Stimulated activated CD8-positive, alpha-beta memory T cell treated with anti-CD3 and anti-CD28 coated beads, Interleukin-7, amount 100 ng/mL, for 24 hours (primary cell): Measurements from ENCODE around the gene USP14.

Experiments
- DNase-seq: peaks from one replicate; pipeline ENCODE4 v3.0.0-alpha.2; 2020; ENCODE audit warnings: low read depth

USP14 gene

DNA sequence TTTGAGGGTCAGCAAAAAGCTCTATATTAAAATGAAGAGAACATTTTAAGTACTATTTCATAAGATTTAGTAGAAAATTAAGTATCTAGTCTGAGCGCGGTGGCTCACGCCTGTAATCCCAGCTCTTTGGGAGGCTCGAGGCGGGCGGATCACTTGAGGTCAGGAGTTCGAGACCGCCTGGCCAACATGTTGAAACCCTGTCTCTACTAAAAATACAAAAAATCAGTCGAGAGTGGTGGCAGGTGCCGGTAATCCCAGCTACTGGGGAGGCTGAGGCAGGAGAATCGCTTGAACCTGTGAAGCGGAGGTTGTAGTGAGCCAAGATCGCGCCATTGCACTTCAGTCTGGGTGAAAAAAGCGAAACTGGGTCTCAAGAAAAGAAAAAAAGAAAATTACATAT is 1.6 kb downstream of the USP14 start:
- no peak for DNase-seq

DNA sequence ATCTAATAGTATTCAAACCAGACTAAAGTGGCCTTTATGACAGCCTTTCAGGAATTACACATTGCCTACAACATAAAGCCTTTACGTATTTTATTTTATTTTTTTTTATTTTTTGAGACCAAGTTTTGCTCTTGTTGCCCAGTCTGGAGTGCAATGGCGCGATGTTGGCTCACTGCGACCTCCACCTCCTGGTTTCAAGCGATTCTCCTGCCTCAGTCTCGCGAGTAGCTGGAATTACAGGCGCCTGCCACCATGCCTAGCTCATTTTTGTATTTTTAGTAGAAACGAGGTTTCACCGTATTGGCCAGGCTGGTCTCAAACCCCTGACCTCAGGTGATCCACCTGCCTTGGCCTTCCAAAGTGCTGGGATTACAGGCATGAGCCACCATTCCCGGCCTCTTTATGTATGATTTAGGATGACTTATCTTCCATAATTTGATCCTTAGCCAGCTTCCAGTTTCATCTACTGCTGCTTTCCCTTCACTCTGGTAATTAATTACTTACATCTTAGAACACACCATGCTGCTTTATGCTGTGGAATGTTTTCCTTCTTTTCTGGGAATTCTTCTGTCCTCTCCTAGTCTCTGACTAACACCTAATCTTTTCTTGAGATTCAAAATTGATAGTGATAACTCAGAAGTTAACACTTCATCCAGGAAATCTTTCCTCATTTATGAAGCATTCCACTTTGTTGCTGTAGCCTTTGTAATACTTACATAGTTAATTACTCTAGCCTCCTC is 2.6 kb downstream of the USP14 start:
- DNase-seq, result no peak

DNA sequence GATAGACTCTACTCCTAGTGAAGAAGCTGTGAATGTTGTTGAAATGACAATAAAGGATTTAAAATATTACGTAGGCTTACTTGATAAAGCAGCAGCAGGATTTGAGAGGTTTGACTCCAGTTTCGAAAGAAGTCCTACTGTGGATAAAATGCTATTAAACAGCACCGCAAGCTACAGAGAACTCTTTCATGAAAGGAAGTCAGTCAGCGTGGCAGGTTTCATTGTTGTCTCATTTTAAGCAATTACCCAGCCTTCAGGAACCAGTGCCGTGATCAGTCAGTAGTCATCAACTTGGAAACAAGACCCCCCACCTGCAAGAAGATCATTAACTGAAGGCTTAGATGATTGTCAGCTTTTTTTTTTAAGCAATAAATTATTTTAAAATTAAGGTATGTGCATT is 14.0 kb downstream of the USP14 start:
- no peak for DNase-seq

DNA sequence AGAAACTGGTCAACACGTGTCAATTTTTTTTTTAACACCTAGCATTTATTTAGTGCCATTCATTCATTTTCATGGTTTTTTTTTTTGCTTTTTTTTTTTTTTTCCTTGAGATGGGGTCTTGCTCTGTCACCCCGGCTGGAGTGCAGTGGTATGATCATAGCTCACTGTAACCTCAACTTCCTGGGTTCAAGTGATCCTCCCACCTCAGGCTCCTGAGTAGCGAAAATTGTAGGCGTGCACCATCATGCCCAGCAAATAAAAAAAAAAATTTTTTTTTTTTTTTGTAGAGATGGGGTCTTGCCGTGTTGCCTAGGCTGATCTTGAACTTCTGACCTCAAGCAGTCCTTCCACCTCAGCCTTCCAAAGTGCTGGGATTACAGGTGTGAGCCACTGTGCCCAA is 21.1 kb downstream of the USP14 start:
- DNase-seq, result no peak

DNA sequence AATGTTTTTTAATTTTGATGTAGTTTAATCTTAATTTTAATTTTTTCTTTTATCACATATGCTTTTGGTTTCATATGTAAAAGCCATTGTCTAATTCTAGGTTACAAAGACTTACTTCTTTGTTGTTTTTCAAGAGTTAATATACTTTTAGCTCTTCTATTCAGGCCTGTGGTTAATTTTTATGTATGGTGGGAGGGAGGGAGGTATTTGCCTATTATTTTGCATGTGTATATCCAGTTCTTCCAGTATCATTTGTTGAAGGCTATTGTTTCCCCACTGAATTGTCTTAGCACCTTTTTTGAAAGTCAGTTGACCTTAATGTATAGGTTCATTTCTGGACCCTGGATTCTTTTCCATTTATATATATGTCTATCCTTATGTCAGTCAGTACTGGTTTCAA is 23.4 kb downstream of the USP14 start:
- no peak for DNase-seq

DNA sequence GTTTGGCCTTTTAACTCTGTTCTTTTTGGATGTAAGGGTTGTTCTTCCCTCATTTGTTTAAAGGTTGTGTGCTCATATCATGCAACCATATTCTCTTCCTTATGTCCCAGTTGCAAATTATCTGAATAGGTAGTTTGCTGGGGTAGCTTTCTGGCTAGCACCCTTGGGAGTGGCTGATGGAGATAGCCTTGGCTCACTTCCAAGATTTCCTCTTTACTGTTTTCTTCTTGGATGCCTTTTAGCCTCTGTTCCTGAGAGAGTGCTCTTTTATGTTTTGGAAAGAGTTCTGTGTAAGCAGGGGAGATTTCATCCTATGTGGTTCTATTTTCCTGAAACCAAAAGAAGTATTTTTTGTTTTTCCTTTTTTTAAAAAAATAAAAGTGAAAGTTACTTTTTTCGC is 25.4 kb downstream of the USP14 start:
- DNase-seq, result no peak

DNA sequence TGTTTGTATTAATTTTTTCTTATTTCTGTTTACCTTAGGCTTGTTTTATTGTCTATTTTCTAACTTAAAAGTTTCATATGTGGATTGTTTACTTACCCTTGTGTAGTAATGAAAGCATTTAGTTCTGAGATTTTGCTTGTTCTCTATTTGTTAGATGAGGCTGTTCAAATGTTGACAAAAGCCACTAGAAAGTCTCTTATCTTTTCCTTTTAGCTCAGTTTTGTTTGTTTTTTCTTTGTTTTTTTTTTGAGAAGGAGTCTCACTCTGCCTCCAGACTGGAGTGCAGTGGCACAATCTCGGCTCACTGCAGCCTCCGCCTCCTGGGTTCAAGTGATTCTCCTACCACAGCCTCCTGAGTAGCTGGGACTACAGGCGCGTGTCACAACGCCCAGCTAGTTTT is 30.9 kb downstream of the USP14 start:
- no peak for DNase-seq

DNA sequence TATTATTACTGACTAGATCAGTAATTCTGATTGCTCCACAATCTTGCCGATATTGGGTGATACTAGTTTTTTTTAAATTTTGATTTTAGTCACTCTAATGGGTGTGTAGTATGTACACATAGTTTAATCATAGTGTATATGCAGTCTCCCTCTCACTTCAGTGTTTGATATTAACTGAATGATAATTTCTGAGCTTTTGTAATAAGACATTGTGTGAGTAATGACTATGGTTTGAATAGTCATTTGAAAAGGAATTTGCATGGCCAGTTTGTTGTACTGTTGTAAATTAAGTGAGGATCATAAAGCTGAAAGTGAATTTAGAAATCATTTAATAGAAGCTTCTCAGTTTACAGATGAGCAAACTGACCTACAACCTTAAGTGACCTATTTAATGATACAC is 33.4 kb downstream of the USP14 start:
- DNase-seq, result no peak

DNA sequence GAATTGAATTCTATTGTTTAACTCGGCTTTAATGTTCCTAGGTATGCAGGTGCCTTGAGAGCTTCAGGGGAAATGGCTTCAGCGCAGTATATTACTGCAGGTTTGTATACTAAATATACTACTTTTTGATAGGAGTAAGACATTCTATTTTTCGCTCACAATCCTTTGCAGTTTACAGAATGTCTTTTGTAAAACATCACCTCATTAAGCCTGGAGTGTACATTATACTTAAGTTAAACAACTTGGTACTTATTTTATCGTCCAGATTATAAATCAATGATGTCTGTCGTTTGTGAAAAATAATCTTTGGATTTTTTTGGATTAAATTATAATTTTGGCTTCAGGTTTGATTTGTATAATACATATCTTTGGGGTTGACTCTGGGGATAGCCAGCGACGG is 34.4 kb downstream of the USP14 start:
- no peak for DNase-seq

DNA sequence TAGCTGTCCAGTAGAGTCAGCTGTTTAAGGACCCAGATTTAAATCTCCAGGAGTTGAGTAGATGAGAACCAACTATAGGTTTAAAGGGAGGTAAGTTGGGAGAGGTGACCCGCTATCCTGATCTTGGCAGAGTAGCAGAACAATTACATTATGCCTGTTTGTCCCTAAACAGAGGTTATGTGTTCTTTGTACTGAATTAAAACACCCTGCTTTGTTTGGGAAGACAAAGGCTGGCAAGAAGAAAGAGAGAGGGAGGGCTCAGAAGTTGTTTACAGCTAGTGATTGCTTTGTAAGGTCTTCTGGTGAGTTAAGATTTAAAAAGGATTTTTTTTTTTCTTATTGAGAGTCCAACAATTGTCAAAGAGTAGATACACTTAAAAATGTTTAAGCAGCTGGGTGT is 37.3 kb downstream of the USP14 start:
- no peak for DNase-seq

DNA sequence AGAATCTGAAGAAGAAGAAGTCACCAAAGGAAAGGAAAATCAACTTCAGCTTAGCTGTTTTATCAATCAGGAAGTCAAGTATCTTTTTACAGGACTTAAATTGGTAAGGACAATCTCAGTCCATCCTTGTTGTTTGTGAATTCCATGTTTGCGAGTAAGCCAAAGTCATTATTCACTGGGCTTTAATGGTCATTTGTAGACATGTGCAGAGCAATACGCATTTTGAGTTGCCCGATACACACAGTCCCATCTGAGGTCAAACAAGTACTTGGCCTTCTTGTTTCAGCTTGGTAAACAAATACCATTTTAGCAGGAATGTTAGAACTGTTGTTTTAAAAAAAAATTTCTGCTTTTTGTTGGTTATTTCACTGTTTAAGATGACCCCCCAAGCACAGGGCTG is 40.9 kb downstream of the USP14 start:
- no peak for DNase-seq

DNA sequence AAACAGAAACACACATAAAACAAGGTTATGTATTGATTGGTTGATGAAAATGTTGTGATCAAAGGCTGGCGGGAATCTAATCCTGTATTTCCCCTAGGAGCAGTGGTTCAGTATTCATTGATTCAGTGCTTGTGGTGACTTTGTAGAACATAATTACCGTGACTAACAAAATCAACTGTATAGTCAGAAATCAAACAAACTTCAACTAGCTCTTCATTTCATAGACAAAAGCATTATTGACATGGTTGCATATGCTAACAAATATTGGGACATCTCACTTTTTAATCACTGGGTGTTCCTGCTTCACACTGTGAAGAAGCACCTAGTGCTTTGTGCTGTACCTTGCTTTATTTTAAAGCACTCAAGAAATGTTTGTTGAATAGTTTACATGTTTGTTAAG is 41.4 kb downstream of the USP14 start:
- DNase-seq, result no peak

DNA sequence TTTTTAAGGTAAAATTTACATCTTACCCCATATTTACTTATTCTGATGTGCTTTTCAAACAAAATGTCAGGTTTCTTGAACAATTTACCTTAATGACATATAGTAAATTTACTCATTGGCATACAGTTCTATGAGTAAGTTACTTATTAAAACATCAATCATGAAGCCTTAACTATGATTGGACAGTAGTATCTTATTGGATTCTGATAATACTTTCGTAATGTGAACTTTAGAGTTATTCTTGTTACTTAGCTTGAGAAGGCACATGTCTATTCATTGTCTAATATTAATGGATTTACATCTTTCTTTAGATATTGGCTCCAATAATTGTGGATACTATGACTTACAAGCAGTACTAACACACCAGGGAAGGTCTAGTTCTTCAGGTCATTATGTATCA is 51.7 kb downstream of the USP14 start:
- DNase-seq, result no peak

DNA sequence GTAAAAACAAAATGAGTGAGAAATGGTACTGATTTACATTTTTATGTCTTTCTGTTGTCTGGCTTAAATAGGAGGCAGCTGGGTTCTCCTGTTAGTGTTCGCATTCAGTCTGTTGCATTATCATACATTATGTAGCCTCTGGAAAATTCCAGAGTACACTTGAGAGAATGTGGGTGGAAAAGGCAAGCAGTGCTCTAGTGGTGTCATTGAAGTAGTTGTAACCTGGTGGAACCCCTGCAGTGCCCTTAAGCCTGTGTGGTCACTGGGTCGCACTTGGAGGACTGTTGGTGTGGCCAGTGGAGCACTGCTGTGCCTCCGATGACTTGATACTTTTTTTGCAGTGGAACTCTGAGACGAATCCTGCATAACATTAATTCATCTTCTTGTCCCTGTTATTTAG is 52.4 kb downstream of the USP14 start:
- DNase-seq, result no peak

DNA sequence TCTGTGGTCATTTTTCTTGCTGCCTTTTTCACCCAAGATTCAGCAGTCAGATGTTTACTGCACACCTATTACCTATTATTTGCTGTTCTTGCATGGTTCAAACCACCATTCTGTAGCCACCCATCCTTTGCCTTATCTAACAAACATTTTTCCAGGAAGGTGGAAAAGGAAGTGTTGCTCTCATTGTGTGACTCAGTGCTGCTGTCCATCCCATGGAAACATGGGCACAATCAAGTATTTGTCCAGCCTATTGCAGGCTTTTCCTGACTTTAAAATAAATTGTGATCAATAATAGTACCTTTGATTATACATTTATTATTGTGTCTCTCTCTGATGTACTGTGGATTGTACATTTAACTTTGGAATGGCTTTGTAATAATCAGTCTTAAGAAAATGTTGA is 53.2 kb downstream of the USP14 start:
- DNase-seq, result no peak

DNA sequence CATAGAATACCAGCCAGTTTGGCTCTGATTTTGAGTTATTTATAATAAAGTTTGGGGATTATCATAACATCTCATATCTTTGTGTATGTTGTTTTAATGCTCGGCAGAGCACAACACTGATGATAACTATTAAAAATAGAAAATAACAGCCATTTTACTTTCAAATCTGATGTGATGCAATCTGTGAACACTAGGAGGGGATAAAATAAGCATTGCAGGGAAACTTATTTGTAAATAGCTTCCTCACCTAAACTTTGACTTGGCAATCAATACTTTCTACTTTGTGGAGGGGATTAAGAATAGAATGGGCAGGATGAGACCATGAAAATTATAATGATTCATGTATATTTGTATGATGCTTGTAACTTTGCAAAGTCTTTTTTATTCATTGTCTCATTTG is 54.4 kb downstream of the USP14 start:
- DNase-seq, result no peak

DNA sequence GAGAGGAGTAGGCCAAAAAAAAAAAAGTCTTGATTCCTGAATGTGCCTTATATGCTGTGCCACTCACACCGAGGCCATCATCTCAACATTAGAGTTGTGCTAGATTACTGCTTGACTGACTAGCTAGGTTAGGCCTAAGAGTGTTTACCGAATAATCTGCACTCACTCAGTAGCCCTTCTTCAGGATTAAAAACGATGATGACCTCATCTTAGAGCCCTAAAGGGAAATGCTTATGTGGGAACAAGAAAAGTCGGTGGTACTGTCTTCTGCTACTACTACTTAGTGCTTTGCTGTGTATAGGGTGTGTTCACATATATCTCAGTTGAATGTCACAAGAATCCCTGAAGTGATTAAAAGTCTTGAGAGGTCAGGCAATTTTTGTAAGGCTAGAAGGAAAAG is 55.1 kb downstream of the USP14 start:
- no peak for DNase-seq

DNA sequence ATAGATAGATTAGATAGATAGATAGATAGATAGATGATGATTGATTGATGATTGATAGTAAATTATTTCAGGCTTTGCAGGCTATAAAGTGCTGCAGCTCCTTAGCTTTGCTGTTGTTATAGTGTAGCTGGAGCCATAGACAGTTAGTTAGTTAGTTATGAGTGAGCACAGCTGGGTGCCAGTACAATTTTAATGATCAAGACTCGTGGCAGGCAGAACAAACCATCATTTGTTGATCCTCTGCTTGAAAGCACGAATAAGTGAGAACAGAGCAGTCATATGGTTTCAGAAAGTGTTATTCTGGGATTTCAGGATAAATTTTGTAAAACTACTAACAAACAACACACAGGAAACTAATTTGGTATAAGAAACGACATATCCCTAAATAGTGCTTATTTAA is 55.6 kb downstream of the USP14 start:
- DNase-seq, result no peak

DNA sequence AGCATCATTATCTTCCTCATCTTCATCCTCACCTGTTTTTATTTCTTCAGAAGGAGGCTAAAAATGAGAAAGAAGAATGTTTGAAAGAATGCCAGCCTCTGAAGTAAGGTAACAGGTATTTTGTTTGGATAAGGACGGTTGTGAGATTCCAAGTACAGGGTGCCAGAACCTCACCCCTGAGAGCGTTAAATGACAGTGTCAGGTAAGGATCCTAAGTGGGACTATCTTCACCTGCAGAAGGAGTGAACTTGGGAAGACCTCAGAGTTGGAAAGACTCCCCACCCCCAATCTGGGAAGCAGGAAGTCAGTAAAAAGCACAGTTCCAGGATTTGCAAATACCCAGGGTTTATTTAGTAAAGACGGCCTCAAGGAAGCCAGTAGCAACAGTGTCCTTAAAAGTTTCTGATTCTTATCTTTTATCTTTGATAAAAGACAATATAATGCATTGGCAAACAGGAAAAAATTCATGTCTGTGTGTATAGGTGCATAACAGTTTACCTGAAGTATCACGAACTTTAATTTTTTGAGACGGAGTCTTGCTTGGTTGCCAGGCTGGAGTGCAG is 57.2 kb downstream of the USP14 start:
- DNase-seq, result no peak

DNA sequence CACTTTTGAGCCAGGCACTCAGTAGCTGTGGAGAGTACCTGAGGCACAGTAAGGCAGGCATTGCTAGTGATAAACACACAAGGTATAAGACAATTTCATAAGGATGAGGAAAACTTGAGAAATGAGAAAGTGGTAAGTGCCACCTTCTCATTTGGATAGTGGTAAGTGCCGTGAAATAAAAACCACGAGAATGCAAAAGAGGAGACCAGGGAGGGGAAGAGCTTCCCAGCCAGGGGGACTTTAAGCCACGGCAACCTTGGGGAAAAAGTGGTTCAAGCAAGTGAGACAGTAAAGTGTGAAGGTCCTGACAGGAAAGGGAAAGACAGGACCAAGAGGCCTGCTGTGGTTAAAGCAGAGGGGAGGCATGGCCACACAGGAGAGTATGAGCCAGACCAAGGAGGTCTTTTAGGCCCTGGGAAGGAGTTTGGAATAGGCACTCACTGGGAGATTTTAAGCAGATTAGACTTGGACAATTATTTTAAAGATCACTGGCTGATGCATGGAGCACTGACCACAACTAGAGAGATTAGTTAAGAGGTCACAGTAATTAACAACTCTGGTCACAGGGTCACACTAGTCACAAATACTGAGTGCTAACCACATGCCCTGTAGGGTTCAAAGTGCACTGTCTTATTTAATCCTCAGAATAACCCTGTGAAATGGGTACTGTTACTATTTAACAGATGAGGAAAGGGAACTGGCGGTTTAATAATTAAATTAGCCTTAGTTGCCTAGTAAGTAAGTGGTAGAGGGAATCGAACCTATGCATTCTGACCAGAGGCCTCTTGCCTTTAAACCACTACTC is 59.4 kb downstream of the USP14 start:
- no peak for DNase-seq

DNA sequence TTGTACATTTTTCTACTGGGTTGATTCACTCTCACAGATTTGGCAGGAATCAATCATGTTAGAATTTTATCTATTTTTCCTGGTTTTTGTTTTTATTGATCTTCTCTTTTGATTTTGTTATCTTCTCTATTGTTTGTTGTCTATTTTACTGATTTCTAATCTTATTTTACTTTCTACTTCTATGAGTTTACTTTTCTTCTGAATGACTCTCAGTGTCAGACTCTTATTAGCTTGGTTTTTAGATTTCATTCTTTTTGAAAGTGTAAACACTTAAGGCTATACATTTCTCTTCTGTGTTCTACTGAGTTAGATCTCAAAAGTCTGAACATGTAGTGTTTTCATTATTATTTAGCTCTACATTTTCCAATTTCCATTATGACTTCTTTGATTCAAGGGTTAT is 62.4 kb downstream of the USP14 start:
- DNase-seq, result no peak

DNA sequence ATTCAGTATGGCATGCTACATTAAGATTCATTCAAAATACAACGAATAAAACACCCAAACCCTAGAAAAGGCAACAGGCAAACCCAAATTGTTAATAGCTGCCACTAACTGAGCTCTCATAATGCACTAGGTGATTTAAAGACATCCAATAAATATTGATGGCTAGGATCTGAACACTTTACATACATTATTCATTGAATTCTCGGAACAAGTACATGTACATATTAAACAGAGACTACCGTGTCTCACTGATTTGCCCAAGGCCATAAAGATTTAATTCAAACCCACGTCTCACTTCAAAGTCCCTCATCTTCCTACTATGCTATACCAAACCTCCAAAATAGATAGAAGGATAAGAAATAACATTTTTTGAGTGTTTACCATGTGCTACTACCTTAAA is 67.4 kb downstream of the USP14 start:
- no peak for DNase-seq

DNA sequence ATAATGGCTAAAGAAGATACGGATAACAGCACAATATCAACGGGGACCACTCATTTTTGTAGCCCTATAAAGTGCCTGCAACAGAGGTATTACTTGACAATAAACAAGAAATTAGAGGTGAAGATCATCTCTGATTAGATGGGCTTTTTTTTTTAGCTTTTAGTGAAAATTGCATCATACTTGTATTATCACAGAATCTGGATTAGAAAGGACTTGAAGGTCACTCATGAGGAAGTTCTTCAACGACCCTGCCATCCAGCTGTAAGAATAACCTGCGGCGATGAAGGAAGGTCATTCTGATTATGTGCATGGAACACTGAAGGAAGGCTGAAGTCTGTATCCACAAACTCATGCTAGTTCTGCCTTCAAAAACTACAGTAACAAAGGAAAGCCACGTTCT is 69.0 kb downstream of the USP14 start:
- no peak for DNase-seq

DNA sequence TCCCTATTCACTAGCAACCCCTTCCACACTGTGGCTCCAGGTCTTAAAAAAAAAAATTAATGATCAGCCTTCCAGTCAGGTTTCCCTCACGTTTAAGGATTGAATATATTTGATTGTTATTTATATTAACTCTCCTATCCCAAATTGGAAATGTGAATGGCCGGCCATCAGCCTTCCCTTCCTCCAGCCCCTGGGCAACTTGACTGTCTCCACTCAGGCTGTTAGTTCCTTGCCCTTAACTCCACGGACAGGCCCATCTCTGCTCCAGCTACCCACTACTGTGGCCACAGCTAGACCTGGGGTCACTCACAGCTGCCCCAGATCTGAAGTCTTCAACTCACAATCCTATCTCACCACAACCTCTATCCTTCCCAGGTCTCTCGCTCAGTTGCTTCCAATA is 69.5 kb downstream of the USP14 start:
- no peak for DNase-seq
